Activated CD4-positive, alpha-beta T cell treated with anti-CD3 and anti-CD28 coated beads, Interleukin-2, amount 50 U/mL, for 24 hours (primary cell): ENCODE data around the gene CD22.
"Not testable (repeated sequence)": the region's sequence is repeated elsewhere in the genome, so short reads cannot be mapped to it uniquely, and the experiment has no call there.

Experiments used
- DNase-seq, 2 donors: peaks; one replicate each; pipeline ENCODE4 v3.0.0-alpha.2; 2020; ENCODE audit warnings: low read depth in 1 of 2, low spot score in 1 of 2

Gene CD22

GRCh38 chr19:35357867-35358573 lies 29.0 kb downstream of the CD22 start, which contains the start of gene FFAR3:
FFAR3 (plus strand) TSS chr19:35358460; CDS start chr19:35358891, 431 bp downstream.
- DNase-seq = no peak

GRCh38 chr19:35358834-35359233 lies 29.8 kb downstream of the CD22 start:
- DNase-seq = not testable (repeated sequence)

DNA sequence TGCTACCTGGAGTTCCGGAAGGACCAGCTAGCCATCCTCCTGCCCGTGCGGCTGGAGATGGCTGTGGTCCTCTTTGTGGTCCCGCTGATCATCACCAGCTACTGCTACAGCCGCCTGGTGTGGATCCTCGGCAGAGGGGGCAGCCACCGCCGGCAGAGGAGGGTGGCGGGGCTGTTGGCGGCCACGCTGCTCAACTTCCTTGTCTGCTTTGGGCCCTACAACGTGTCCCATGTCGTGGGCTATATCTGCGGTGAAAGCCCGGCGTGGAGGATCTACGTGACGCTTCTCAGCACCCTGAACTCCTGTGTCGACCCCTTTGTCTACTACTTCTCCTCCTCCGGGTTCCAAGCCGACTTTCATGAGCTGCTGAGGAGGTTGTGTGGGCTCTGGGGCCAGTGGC lies 30.4 kb downstream of the CD22 start:
- DNase-seq = not testable (repeated sequence)

DNA sequence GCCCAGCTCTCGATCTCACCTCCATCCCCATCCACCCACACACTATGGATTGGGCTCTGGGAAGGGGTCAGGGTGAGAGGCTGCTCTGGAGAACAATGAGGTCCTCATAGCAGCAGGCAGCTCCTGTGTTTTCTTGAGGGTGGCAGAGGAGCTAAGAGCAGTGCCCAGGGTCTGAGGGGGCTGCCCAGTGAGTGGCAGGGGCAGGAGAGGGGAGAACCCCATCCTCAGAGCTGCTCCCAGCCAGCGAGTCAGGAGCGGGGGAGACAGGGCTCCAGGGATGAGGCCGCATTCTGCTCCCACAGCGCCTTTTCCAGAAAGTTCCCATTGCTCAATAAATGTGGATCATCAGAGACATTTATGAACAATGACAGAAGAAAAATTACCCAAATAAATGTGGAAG lies 31.1 kb downstream of the CD22 start:
- not testable (repeated sequence) for DNase-seq

DNA sequence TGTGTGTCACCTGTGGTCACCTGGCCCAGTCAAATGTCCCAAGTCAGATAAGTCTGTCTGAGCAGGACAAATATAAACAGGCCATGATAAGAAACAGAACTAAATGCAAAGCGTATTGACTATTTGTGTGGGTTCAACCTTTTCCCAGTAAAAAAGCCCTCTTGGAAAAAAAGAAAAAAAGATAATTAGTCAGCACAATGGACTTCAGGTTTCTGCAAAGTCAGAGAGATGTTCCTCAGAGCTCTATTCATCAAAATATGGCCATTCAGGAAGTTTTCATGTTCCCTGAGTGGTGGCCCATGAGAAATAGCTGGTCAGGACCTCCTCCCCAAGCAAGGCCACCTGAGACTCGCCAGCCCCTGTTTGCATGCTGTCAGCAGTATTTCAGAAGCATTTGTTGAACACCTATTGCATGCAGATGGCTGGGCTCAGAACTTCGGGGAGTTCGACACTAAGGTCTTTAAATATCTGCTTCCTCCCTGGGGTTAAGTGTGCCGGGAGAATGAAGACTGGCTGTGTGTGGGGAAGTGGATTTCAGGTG lies 32.0 kb downstream of the CD22 start:
- DNase-seq = no peak

- DNase-seq = no peak
These were observed 33.4 kb downstream of the CD22 start for GRCh38 chr19:35362261-35363000.

DNA sequence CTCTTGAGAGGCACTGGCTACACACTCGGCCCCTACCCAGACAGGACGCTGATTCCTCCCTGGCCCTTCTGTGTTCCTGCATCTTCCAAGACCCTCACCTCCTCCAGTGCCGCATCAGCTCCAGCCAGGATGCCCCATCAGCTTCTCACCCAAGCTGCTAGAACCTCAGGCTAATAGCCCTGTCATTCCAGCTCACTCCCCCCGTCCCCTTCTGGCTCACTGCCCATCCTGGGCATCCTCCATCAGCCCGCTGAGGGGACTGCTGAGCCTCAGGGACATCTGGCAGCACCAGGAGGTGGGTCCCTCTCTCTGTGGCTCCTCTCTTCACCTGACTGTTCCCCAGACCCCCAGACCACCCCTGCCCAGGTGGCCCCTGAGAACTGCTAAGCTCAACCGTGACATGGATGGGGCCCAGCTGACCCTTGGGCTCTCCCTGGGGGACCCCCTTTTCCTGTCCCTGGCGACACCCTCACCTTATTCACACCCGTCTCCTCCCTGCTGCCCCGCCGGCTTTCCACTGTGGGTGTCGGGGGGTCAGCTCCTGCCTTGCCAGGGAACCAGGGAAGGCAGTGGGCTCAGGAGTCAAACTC lies 34.1 kb downstream of the CD22 start:
- no peak for DNase-seq

- DNase-seq = no peak
These were observed 34.9 kb downstream of the CD22 start for GRCh38 chr19:35363711-35364425.

DNA sequence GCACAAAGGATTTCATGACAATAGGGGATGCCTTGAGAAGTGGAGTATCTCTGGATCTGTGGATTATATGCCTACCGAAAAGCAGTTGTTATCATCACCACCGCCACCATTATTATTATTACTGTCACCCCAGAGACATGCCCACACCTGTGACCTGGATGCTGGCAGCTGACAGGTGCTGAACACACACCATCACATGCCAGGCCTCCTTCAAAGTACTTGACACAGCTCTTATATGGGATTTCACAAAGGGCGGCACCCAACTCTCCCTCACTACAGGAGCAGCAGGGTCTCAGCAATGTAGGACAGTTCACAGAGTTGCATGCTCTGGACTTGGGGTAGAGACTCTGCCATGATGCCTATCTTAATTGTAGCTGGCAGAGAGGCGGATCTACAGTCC lies 36.3 kb downstream of the CD22 start:
- DNase-seq = no peak

DNA sequence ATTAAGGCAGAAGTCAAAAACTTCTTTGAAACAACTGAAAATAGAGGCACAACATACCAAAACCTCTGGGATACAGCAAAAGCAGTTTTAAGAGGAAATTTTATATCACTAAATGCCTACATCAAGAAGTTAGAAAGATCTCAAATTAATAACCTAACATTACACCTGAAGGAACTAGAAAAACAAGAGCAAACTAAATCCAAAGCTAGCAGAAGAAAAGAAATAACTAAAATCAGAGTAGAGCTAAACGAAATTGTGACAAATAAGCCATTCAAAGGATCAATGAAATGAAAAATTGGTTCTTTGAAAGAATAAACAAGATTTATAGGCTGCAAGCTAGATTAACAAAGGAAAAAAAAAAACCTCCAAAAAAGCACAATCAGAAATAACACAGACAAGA lies 39.4 kb downstream of the CD22 start:
- no peak for DNase-seq

DNA sequence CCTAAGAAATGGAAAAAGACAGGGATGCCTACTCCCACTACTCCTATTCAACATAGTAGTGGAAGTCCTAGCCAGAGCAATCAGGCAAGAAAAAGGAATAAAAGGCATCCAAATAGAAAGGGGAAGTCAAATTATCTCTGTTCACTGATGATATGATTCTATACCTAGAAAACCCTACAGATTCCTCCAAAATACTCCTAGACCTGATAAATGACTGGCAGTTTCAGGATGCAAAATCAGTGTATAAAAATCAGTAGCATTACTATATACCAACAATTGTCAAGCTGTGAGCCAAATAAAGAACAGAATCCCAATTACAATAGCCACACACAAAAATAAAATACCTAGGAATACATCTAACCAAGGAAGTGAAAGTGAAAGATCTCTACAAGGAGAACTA lies 40.5 kb downstream of the CD22 start:
- no peak for DNase-seq

GRCh38 chr19:35370722-35371121 lies 41.7 kb downstream of the CD22 start, which contains the start of gene GPR42:
GPR42 (plus strand) TSS chr19:35371068; CDS start chr19:35371360, 292 bp downstream.
- DNase-seq = no peak

DNA sequence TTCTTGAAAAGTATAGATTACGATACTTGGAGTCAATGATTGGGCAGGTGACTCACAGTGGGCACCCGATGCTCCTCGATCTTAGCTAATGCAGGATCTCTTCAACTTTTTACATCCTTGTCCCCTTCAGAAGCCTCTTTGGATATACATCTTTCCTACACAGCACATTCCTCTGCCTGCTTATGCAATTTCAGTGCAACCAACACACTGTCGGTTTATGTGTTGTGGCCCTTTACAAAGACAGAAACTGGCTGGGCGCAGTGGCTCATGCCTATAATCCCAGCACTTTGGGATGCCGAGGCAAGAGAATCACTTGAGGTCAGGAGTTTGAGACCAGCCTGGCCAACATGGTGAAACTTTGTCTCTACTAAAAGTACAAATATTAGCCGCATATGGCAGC lies 44.5 kb downstream of the CD22 start:
- no peak for DNase-seq

- DNase-seq = not testable (repeated sequence)
These were observed 45.0 kb downstream of the CD22 start for GRCh38 chr19:35374031-35374430.

GRCh38 chr19:35375505-35376307 lies 46.7 kb downstream of the CD22 start:
- DNase-seq = no peak

GRCh38 chr19:35377656-35378055 lies 48.7 kb downstream of the CD22 start:
- no peak for DNase-seq

- no peak for DNase-seq
These were observed 49.4 kb downstream of the CD22 start for GRCh38 chr19:35378356-35378755.

GRCh38 chr19:35379545-35379944 lies 50.6 kb downstream of the CD22 start:
- DNase-seq = not testable (repeated sequence)

- DNase-seq = no peak
These were observed 51.0 kb downstream of the CD22 start for GRCh38 chr19:35379992-35380391.

DNA sequence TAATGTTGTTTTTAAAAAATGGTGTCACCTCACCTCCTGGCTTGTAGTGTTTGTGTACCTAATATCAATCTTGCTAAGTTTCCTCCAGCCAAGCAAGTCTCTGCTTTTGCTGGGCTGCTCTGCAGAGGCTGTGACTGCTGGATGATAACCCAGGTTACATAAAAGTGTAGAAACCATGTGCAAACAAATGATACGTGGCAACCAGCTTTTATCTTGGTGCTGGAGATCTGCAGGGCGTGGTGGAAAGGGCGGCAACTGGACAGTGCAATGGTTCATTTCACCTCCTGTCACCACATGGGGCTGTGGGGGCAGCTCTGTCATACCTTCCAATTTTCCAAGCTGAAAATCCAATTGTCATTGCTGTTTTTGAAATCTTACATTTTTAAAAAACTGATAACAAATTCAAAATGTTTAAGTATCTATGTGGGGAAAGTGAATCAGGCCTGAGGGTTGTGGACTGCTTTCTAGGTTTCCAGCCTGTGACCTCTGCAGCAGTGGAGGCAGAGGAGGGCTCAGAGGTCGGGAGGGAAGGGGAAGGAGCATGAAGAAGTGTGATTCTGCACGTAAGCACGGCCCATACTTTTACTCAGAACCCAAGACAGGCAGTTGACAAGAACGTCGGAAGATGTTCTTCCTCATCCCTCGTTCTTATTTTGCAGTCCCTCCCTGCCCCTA lies 51.6 kb downstream of the CD22 start:
- no peak for DNase-seq
